HEK293 (cell line): Measurements from ENCODE around the gene KTN1.

ENCODE experiments used
- ZNF114 ChIP-seq: fragments of 450-650 bp; formaldehyde crosslinking; IDR thresholded peaks from 2 replicates; pipeline ENCODE4 v1.5.0; 2017; ENCODE audit warnings: missing biosample characterization, missing genetic modification characterization
- TF ChIP-seq, protein P1 (sequence below): fragments of 450-650 bp; formaldehyde crosslinking; IDR thresholded peaks from 2 replicates; pipeline ENCODE4 v1.5.1; 2016; ENCODE audit warnings: missing biosample characterization, missing genetic modification characterization
- TF ChIP-seq, protein P2 (sequence below): sonication (generic); formaldehyde crosslinking; IDR thresholded peaks from 2 replicates; pipeline ENCODE4 v1.8.1; 2022; ENCODE audit warnings: mild to moderate bottlenecking, moderate library complexity, missing genetic modification reagents

DNA sequence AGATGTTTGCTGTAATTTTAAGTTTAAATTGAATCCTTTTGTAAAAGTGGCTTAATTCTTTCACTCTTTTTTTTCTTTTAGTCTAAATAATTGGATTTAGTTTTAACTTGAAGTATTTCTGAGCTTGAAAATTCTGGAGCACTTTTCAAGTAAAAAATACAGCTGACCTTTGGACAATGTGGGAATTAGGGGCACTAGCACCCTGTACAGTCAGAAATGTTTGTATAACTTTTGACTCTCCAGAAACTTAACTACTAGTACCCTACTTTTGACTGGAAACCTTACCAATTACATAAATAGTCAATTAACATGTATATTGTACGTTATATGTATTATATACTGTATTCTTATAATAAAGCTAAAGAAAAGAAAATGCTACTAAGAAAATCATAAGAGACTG lies 7.8 kb downstream of the KTN1 start:
- TF ChIP-seq, protein P1, sequence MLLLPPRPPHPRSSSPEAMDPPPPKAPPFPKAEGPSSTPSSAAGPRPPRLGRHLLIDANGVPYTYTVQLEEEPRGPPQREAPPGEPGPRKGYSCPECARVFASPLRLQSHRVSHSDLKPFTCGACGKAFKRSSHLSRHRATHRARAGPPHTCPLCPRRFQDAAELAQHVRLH (tag by site-specific recombination): no peak
- no peak for TF ChIP-seq ZNF114 (tag by site-specific recombination)
- TF ChIP-seq, protein P2, sequence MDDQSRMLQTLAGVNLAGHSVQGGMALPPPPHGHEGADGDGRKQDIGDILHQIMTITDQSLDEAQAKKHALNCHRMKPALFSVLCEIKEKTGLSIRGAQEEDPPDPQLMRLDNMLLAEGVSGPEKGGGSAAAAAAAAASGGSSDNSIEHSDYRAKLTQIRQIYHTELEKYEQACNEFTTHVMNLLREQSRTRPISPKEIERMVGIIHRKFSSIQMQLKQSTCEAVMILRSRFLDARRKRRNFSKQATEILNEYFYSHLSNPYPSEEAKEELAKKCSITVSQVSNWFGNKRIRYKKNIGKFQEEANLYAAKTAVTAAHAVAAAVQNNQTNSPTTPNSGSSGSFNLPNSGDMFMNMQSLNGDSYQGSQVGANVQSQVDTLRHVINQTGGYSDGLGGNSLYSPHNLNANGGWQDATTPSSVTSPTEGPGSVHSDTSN (CRISPR knock-in tag): no peak
